ENCODE measurements around the gene KRT5. TPM values are rescaled to one million over a fixed set of nuclear protein-coding genes. Genes with fewer than 3 reads are reported as not detected.

Gene KRT5
- total RNA-seq, 2 experiments from 2014 or later, result 0.91 TPM; not detected in 1

GRCh38 chr12:52496054-52496453, 24.1 kb downstream of the KRT5 start:
- Histone ChIP-seq H3K4me2 (ENCODE audit: low read length) (peak overlapping the region; percentile 48), H2AFZ (ENCODE audit: low read length) (peak overlapping the region; percentile 34; the same call in 1 of the 2 replicates), H3K9me2 (ENCODE audit: insufficient read depth, low read length) (no peaks in the 10 kb centered on the region), H3K4me1 (ENCODE audit: insufficient read depth, low read length, poor library complexity, severe bottlenecking) (peaks cover 21% of the 10 kb centered on the region), H4K20me1 (ENCODE audit: insufficient read depth, low read length) (no peaks in the 10 kb centered on the region), H3K4me3 (ENCODE audit: low read depth, low read length, poor library complexity, severe bottlenecking) (no peak overlapping the region), H3K36me3 (ENCODE audit: insufficient read depth, low read length) (no peaks in the 10 kb centered on the region), H3K9me3 (ENCODE audit: low read length) (no peaks in the 10 kb centered on the region), H3K79me2 (ENCODE audit: insufficient read depth, low read depth, low read length) (no peaks in the 10 kb centered on the region), H3K27ac (ENCODE audit: low read depth, low read length, poor library complexity, severe bottlenecking) (no peak overlapping the region)
- no peak for TF ChIP-seq EZH2phosphoT487 (IDR thresholded peaks at IDR 0.05; ENCODE audit: borderline replicate concordance, low read depth, low read length)
- intact Hi-C loops (cut with micrococcal nuclease; ENCODE audit: unreplicated experiment), result no loop called here
- BruUV-seq (replicated peaks), result no TSS peak
- peak; percentile 8 for DNase-seq (ENCODE audit: low spot score)
- ChIA-PET CTCF (ENCODE audit: unreplicated experiment) (no interaction called here), POLR2A (interaction anchor here (0.6 kb wide), 2 partner anchors 324 to 395 kb away, joined by 3 to 5 read pairs; no protein-coding TSS in a partner anchor)

GRCh38 chr12:52495389-52495788, 24.8 kb downstream of the KRT5 start:
- Histone ChIP-seq H4K20me1 (ENCODE audit: insufficient read depth, low read length) (no peaks in the 10 kb centered on the region), H3K36me3 (ENCODE audit: insufficient read depth, low read length) (no peaks in the 10 kb centered on the region), H2AFZ (ENCODE audit: low read length) (peak overlapping the region; percentile 44; the same call in 1 of the 2 replicates), H3K9me3 (ENCODE audit: low read length) (no peaks in the 10 kb centered on the region), H3K4me3 (ENCODE audit: low read depth, low read length, poor library complexity, severe bottlenecking) (no peak overlapping the region), H3K9me2 (ENCODE audit: insufficient read depth, low read length) (no peaks in the 10 kb centered on the region), H3K79me2 (ENCODE audit: insufficient read depth, low read depth, low read length) (no peaks in the 10 kb centered on the region), H3K4me2 (ENCODE audit: low read length) (peak overlapping the region; percentile 48), H3K4me1 (ENCODE audit: insufficient read depth, low read length, poor library complexity, severe bottlenecking) (peaks cover 21% of the 10 kb centered on the region), H3K27ac (ENCODE audit: low read depth, low read length, poor library complexity, severe bottlenecking) (no peak overlapping the region)
- peak; percentile 18 for DNase-seq (ENCODE audit: low spot score)
- TF ChIP-seq EZH2phosphoT487 (IDR thresholded peaks at IDR 0.05; ENCODE audit: borderline replicate concordance, low read depth, low read length) (no peak), CTCF (conservative IDR thresholded peaks at IDR 0.05; ENCODE audit: low read length) (no peak)
- POLR2A ChIA-PET, result interaction anchor here (0.7 kb wide), 1 partner anchor 444 kb away, joined by 3 read pairs; no protein-coding TSS in a partner anchor
- no TSS peak for BruUV-seq (replicated peaks)
- CTCF ChIA-PET (ENCODE audit: unreplicated experiment), result no interaction called here
- intact Hi-C loops (cut with micrococcal nuclease; ENCODE audit: unreplicated experiment), result no loop called here

GRCh38 chr12:52494518-52494917, 25.7 kb downstream of the KRT5 start:
- intact Hi-C loops (cut with micrococcal nuclease; ENCODE audit: unreplicated experiment), result no loop called here
- Histone ChIP-seq H3K4me2 (ENCODE audit: low read length) (no peak overlapping the region), H3K4me3 (ENCODE audit: low read depth, low read length, poor library complexity, severe bottlenecking) (no peak overlapping the region), H3K27ac (ENCODE audit: low read depth, low read length, poor library complexity, severe bottlenecking) (no peak overlapping the region), H3K36me3 (ENCODE audit: insufficient read depth, low read length) (no peaks in the 10 kb centered on the region), H3K9me2 (ENCODE audit: insufficient read depth, low read length) (no peaks in the 10 kb centered on the region), H2AFZ (ENCODE audit: low read length) (no peak overlapping the region), H3K4me1 (ENCODE audit: insufficient read depth, low read length, poor library complexity, severe bottlenecking) (peaks cover 21% of the 10 kb centered on the region), H3K9me3 (ENCODE audit: low read length) (no peaks in the 10 kb centered on the region), H3K79me2 (ENCODE audit: insufficient read depth, low read depth, low read length) (no peaks in the 10 kb centered on the region), H4K20me1 (ENCODE audit: insufficient read depth, low read length) (no peaks in the 10 kb centered on the region)
- BruUV-seq (replicated peaks), result no TSS peak
- ChIA-PET POLR2A (interaction anchor here (0.7 kb wide), 1 partner anchor 445 kb away, joined by 3 read pairs; no protein-coding TSS in a partner anchor), CTCF (ENCODE audit: unreplicated experiment) (no interaction called here)
- no peak for DNase-seq (ENCODE audit: low spot score)
- no peak for TF ChIP-seq CTCF (conservative IDR thresholded peaks at IDR 0.05; ENCODE audit: low read length)
- no peak for TF ChIP-seq EZH2phosphoT487 (IDR thresholded peaks at IDR 0.05; ENCODE audit: borderline replicate concordance, low read depth, low read length)
